ENCODE measurements around the gene BCAN.

The BCAN gene

GRCh38 chr1:156682166-156682890 lies 40.4 kb downstream of the BCAN start:
- no peak for TF ChIP-seq SP1 (IDR thresholded peaks at IDR 0.05)
- TF ChIP-seq FOXK2 (IDR thresholded peaks at IDR 0.05): no peak
- no peak for DNase-seq (ENCODE audit: extremely low spot score)
- ChIA-PET POLR2A (interaction anchor here (1.2 to 2.6 kb wide), 5 partner anchors 22 to 58 kb away, joined by 3 to 7 read pairs (median 5); partner anchors contain the start of genes CRABP2, ISG20L2 and METTL25B), CTCF (interaction anchor here (0.6 to 2.7 kb wide), 10 partner anchors 11 to 58 kb away, joined by 3 to 9 read pairs (median 4); no protein-coding TSS in a partner anchor)

GRCh38 chr1:156684227-156684782 lies 42.4 kb downstream of the BCAN start:
- no peak for TF ChIP-seq SUZ12 (IDR thresholded peaks at IDR 0.05)
- TF ChIP-seq ELF4 (IDR thresholded peaks at IDR 0.05): no peak
- TF ChIP-seq, protein P1, sequence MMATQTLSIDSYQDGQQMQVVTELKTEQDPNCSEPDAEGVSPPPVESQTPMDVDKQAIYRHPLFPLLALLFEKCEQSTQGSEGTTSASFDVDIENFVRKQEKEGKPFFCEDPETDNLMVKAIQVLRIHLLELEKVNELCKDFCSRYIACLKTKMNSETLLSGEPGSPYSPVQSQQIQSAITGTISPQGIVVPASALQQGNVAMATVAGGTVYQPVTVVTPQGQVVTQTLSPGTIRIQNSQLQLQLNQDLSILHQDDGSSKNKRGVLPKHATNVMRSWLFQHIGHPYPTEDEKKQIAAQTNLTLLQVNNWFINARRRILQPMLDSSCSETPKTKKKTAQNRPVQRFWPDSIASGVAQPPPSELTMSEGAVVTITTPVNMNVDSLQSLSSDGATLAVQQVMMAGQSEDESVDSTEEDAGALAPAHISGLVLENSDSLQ (IDR thresholded peaks at IDR 0.05): no peak
- TF ChIP-seq CTBP1 (IDR thresholded peaks at IDR 0.05; ENCODE audit: borderline replicate concordance): no peak
- CTCF ChIA-PET: interaction anchor here (0.6 to 3.1 kb wide), 5 partner anchors 9 to 226 kb away, joined by 3 to 19 read pairs (median 6); partner anchors contain the start of gene CRABP2
- POLR2A ChIA-PET: interaction anchor here (1.3 to 2.6 kb wide), 3 partner anchors 21 to 60 kb away, joined by 3 to 8 read pairs (median 7); partner anchors contain the start of genes CRABP2, ISG20L2 and METTL25B
- no peak for DNase-seq (ENCODE audit: extremely low spot score)

DNA sequence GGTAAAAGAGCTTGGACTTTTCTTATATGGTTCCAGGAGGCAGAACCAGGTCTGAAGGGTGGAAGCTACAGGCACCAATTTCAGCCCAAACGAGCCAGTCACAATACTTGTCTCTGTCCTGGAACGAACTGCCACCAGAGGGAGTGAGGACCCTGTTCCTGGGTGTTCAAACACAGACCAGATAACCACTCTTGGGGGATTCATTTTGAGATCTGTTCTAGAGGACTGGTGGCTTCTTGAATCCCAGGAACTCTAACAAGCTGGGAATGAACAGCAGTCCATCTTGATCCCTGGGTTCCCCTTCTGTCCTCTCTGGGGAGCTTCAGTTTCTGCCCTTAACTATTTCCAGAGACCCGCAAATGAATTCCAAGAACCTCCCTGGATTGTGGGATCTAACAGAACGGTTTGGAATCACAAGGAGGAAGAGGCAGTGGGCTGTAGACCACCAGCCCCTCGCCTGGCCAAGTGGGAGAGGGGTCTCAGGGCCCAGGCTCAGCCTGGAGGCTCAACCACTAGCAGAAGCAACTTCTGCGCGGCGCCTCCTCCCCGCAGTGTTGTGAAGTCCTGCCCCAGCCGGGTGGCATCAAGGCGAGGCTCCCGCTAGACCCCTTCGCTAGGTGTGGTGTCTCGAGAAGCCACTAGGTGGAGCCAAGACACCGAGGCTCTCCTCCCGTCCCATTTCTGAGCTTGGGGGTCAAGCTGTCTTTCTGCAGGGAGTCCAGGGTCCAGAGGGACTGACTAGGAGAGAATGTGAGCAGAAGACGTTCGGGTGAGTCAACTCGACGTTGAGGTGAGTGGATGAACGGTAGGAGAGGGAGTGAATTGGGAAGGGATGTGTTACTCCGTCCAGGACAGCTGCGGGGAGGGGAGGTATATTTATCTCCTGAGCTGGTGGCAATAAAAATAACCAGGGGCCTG lies 47.4 kb downstream of the BCAN start:
- ChIA-PET CTCF (interaction anchor here (0.6 to 9.7 kb wide), 64 partner anchors 9 to 330 kb away, joined by 3 to 429 read pairs (median 5); partner anchors contain the start of genes BCAN, CRABP2, HAPLN2 and ISG20L2), POLR2A (interaction anchor here (0.8 to 8.5 kb wide), 16 partner anchors 15 to 159 kb away, joined by 3 to 137 read pairs (median 4); partner anchors contain the start of genes CRABP2, HDGF, ISG20L2 and METTL25B)
- TF ChIP-seq TARDBP (IDR thresholded peaks at IDR 0.05) (no peak), L3MBTL2 (conservative IDR thresholded peaks at IDR 0.05) (no peak), BHLHE40 (IDR thresholded peaks at IDR 0.05; ENCODE audit: borderline replicate concordance) (no peak), NFRKB (IDR thresholded peaks at IDR 0.05) (no peak), ZNF384 (IDR thresholded peaks at IDR 0.05) (no peak)
- peak; percentile 92 for DNase-seq (ENCODE audit: extremely low spot score)

DNA sequence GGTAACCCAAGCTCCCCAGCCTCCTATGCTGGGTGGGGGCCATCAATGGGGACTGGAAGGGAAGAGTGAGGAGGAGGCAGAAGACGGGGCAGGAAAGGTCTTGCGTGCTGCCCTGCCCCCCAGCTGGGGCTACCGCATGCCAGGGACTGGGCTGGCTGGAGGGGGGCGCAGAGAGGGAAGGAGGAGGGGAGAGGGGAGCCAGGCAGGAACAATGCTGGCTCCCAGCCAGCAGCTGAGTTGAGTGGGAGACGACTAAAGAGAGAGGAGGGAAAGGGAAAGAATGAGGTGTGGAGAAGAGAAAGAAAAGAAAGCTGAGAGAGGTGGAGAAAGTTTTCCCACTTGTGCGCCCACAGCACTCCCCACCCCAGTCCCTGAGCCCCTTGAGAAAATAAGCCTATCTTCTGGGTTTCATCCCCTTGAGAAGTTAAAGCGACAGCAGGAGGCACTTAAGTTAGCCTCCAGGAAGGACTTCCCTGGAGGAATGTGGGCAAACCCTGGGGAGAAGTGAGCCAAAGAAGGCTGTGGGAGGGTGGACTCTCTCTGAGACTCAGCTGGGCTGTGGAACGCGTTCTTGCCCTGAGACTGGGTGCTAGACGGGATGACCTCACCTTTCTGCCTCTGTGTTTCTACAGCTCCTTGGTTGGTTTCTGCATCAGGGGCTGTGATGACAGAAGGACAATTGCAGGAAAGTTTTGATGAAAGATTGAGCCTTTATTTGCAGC lies 48.2 kb downstream of the BCAN start:
- POLR2A ChIA-PET: interaction anchor here (0.8 to 8.5 kb wide), 14 partner anchors 14 to 70 kb away, joined by 3 to 137 read pairs (median 5); partner anchors contain the start of genes CRABP2, HDGF, ISG20L2 and METTL25B

DNA sequence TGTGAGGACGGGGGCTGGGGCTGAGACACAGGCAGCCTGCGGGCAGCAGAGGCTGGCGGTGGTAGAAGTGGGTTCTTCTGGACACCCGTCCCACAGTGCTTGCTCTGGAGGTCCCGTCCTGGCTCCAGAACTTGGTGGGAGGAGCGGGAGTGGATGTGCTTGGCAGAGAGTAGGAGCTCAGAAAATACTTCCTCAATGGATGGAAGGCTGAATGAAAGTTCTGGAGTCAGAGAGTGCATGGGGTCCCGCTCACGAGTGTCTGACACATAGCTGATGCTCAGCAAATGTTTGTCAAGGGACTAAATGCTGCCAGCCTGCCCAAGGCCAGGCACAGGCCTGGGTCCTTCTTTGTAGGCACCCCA lies 48.7 kb downstream of the BCAN start:
- no peak for TF ChIP-seq BHLHE40 (IDR thresholded peaks at IDR 0.05; ENCODE audit: borderline replicate concordance)
- POLR2A ChIA-PET: interaction anchor here (0.8 to 8.5 kb wide), 9 partner anchors 14 to 51 kb away, joined by 3 to 137 read pairs (median 5); partner anchors contain the start of genes CRABP2, ISG20L2 and METTL25B
- CTCF ChIA-PET: interaction anchor here (0.6 to 9.7 kb wide), 16 partner anchors 12 to 200 kb away, joined by 3 to 429 read pairs (median 11); partner anchors contain the start of genes CRABP2, ISG20L2, METTL25B and NES
- DNase-seq (ENCODE audit: extremely low spot score): no peak

More for the DNA sequence above, 48.2 kb downstream of the BCAN start:
- no peak for DNase-seq (ENCODE audit: extremely low spot score)
- CTCF ChIA-PET: interaction anchor here (0.6 to 9.7 kb wide), 54 partner anchors 10 to 304 kb away, joined by 3 to 429 read pairs (median 5); partner anchors contain the start of genes BCAN, CRABP2, HAPLN2 and ISG20L2
- TF ChIP-seq BHLHE40 (IDR thresholded peaks at IDR 0.05; ENCODE audit: borderline replicate concordance) (no peak), HDGF (IDR thresholded peaks at IDR 0.05; ENCODE audit: borderline replicate concordance) (no peak), ARNT (IDR thresholded peaks at IDR 0.05) (no peak), FOXM1 (IDR thresholded peaks at IDR 0.05; ENCODE audit: borderline replicate concordance) (no peak), FOXA1 (IDR thresholded peaks at IDR 0.05) (no peak), LEF1 (IDR thresholded peaks at IDR 0.05; ENCODE audit: borderline replicate concordance) (no peak), FOXK2 (IDR thresholded peaks at IDR 0.05) (no peak), ZNF384 (IDR thresholded peaks at IDR 0.05) (no peak), CTBP1 (IDR thresholded peaks at IDR 0.05; ENCODE audit: borderline replicate concordance) (no peak)
- TF ChIP-seq, protein P1 (IDR thresholded peaks at IDR 0.05): no peak

DNA sequence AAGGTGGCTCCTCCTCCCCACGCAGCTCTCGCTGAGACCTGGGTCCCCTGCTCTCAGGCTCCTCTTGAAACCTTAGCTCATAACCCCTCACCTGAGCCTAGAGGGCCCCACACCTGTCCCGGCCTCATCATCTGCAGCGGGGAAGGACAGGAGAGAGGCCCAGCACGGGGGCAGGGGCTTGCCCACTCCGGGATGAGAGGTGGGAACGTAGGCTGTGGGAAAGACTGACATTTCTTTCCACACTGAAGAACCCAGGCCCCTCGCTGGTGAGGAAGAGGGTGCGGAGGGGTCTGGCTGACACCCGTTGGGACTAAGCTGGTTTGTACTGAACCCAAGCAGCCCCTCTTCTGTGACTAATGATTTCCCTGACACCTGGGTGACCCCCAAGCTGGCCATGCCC lies 49.3 kb downstream of the BCAN start:
- ChIA-PET POLR2A (interaction anchor here (1.0 to 8.5 kb wide), 4 partner anchors 13 to 50 kb away, joined by 3 to 137 read pairs (median 62); partner anchors contain the start of genes CRABP2, ISG20L2 and METTL25B), CTCF (interaction anchor here (0.9 to 9.7 kb wide), 7 partner anchors 13 to 200 kb away, joined by 3 to 429 read pairs (median 35); partner anchors contain the start of genes CRABP2, ISG20L2, METTL25B and NTRK1)
- DNase-seq (ENCODE audit: extremely low spot score): no peak
- no peak for TF ChIP-seq SP1 (IDR thresholded peaks at IDR 0.05)
- TF ChIP-seq HDGF (IDR thresholded peaks at IDR 0.05; ENCODE audit: borderline replicate concordance): no peak
- TF ChIP-seq ZNF384 (IDR thresholded peaks at IDR 0.05): no peak
